ENCODE measurements around the gene DR1. TPM values are rescaled to one million over a fixed set of nuclear protein-coding genes. Genes with fewer than 3 reads are reported as not detected.

The DR1 gene
- total and polyA plus RNA-seq, 10 of the 15 experiments (the other 5 are each of a cell fraction or from before 2014, with no cell fraction given), result 7.4 to 56.1 (median 35.4) TPM

GRCh38 chr1:93317943-93318342 is 27.8 kb upstream of the DR1 start:
- FAIRE-seq (no peak), DNase-seq (ENCODE audit: low read depth, low spot score) (no peak), ATAC-seq (no peak)
- no peaks in the 10 kb centered on the region for H3K4me1 ChIP-seq (ENCODE audit: control insufficient read depth, insufficient read depth, low read length)
- H4K20me1 ChIP-seq (ENCODE audit: control insufficient read depth, insufficient read depth), result no peaks in the 10 kb centered on the region
- no peak overlapping the region for H3K4me3 ChIP-seq
- no peaks in the 10 kb centered on the region for H3K79me2 ChIP-seq (ENCODE audit: control insufficient read depth, insufficient read depth, low read length)
- ChIA-PET CTCF (interaction anchor here (1.1 kb wide), 1 partner anchor 238 kb away, joined by 3 read pairs; no protein-coding TSS in a partner anchor), RAD21 (ENCODE audit: unreplicated experiment) (no interaction called here), SMC1A (ENCODE audit: uncharacterized antibody, unreplicated experiment) (interaction anchor here (0.6 kb wide), 1 partner anchor 11 kb away, joined by 3 read pairs; no protein-coding TSS in a partner anchor), POLR2A (no interaction called here)
- no peaks in the 10 kb centered on the region for H3K27me3 ChIP-seq (replicated peaks in 1 of 2; ENCODE audit: control insufficient read depth in 2 of 2, insufficient read depth in 2 of 2, low read length in 1 of 2)
- no peak overlapping the region for H2AFZ ChIP-seq (ENCODE audit: control insufficient read depth, low read depth, low read length)
- H3K9me3 ChIP-seq (replicated peaks; ENCODE audit: control insufficient read depth, insufficient read depth, low read length), result no peaks in the 10 kb centered on the region
- TF ChIP-seq MXI1 (IDR thresholded peaks at IDR 0.05; ENCODE audit: low read depth, low read length), result no peak
- TF ChIP-seq CHD4 (IDR thresholded peaks at IDR 0.05), result no peak
- TF ChIP-seq SPI1 (IDR thresholded peaks at IDR 0.05; ENCODE audit: borderline replicate concordance, insufficient read depth, low read depth, low read length), result no peak
- TF ChIP-seq EZH2 (IDR thresholded peaks at IDR 0.05; ENCODE audit: borderline replicate concordance, control insufficient read depth, low read depth, low read length), result no peak
- TF ChIP-seq RELA (IDR thresholded peaks at IDR 0.05; ENCODE audit: borderline replicate concordance, partially characterized antibody), result no peak
- TF ChIP-seq ASH2L (IDR thresholded peaks at IDR 0.05; ENCODE audit: borderline replicate concordance, low read depth), result no peak
- TF ChIP-seq NR2C1 (IDR thresholded peaks at IDR 0.05), result no peak
- no peak for TF ChIP-seq PBX3 (IDR thresholded peaks at IDR 0.05; ENCODE audit: insufficient replicate concordance, low read depth, low read length)
- TF ChIP-seq SUZ12 (IDR thresholded peaks at IDR 0.05; ENCODE audit: unreplicated experiment), result no peak
- no peak for TF ChIP-seq CEBPZ (IDR thresholded peaks at IDR 0.05; ENCODE audit: low read depth, low read length)
- TF ChIP-seq ZNF217 (IDR thresholded peaks at IDR 0.05), result no peak
- TF ChIP-seq BCL3 (IDR thresholded peaks at IDR 0.05; ENCODE audit: borderline replicate concordance, insufficient read depth, low read depth, low read length, poor library complexity, severe bottlenecking), result no peak
- TF ChIP-seq SUPT20H (IDR thresholded peaks at IDR 0.05; ENCODE audit: borderline replicate concordance, control insufficient read depth, low read depth, low read length), result no peak
- no peak for TF ChIP-seq CBX5 (IDR thresholded peaks at IDR 0.05; ENCODE audit: low read depth)
- intact Hi-C loops (cut with micrococcal nuclease; ENCODE audit: unreplicated experiment) (no loop called here), in situ Hi-C loops (cut with MboI) (no loop called here)
- WGBS (ENCODE audit: insufficient coverage, insufficient replicate concordance, low lambda C conversion rate, missing lambda C conversion rate), result 96% methylated on average over 2 of the region's 2 CpGs
- no peak overlapping the region for H3K9ac ChIP-seq (ENCODE audit: control insufficient read depth, insufficient read depth, low read length)
- BruUV-seq (replicated peaks), result no TSS peak
- no peak overlapping the region for H3K4me2 ChIP-seq (ENCODE audit: control insufficient read depth, insufficient read depth)
- H3K27ac ChIP-seq (ENCODE audit: control insufficient read depth, insufficient read depth), result no peak overlapping the region
- no peaks in the 10 kb centered on the region for H3K36me3 ChIP-seq (ENCODE audit: control insufficient read depth in 2 of 2, insufficient read depth in 2 of 2, low read length in 1 of 2)

Data from GM12878 (cell line).